Tibial nerve (tissue), 3 donors: ENCODE measurements around the gene TSPAN32.
"Not testable (repeated sequence)": the region's sequence is repeated elsewhere in the genome, so short reads cannot be mapped to it uniquely, and the experiment has no call there.

ENCODE experiments used
- CTCF ChIP-seq, 5 experiments: fragments of 200-600 bp in 3 of 5; fragments of 450-650 bp in 2 of 5; sonication (generic) in 3 of 5; IDR thresholded peaks; one replicate each; pipeline ENCODE4 v1.5.1; 2016 to 2019; ENCODE audit warnings: antibody characterized with exemption in 5 of 5, mild to moderate bottlenecking in 3 of 5, moderate library complexity in 2 of 5
- POLR2A ChIP-seq, 2 donors: fragments of 450-650 bp; IDR thresholded peaks; one replicate each; pipeline ENCODE4 v1.6.1; 2017; ENCODE audit warnings: antibody characterized with exemption in 2 of 2, mild to moderate bottlenecking in 2 of 2, moderate library complexity in 2 of 2

- TF ChIP-seq CTCF, POLR2A (IDR thresholded peaks at IDR 0.05): not testable (repeated sequence)
These were observed 62.6 kb downstream of the TSPAN32 start for GRCh38 chr11:2364386-2364785.
